ENCODE measurements around the gene B4GALT6. TPM values are rescaled to one million over a fixed set of nuclear protein-coding genes. Genes with fewer than 3 reads are reported as not detected.

Gene B4GALT6
- total RNA-seq, 1 experiment from 2014 or later: 1.4 TPM

GRCh38 chr18:31666055-31666454, 18.3 kb downstream of the B4GALT6 start:
- no TSS peak for BruUV-seq (replicated peaks)

GRCh38 chr18:31664101-31664500, 20.3 kb downstream of the B4GALT6 start:
- ChIA-PET CTCF (no interaction called here), POLR2A (ENCODE audit: unreplicated experiment) (no interaction called here)
- no peaks in the 10 kb centered on the region for H3K27me3 ChIP-seq (ENCODE audit: low read length)
- no peaks in the 10 kb centered on the region for H3K9me2 ChIP-seq (replicated peaks; ENCODE audit: low read length)
- H3K4me3 ChIP-seq (ENCODE audit: low read length): no peak overlapping the region
- H3K36me3 ChIP-seq (ENCODE audit: low read depth, low read length): no peaks in the 10 kb centered on the region
- no peak overlapping the region for H3K9ac ChIP-seq (ENCODE audit: low read length)
- no peaks in the 10 kb centered on the region for H3K9me3 ChIP-seq (ENCODE audit: low read length)
- ATAC-seq (no peak), DNase-seq (no peak)
- no peak overlapping the region for H3K4me2 ChIP-seq (ENCODE audit: low read length)
- H3K27ac ChIP-seq (ENCODE audit: low read length): no peak overlapping the region
- no peaks in the 10 kb centered on the region for H3F3A ChIP-seq (ENCODE audit: low read length, unreplicated experiment)
- no peaks in the 10 kb centered on the region for H4K20me1 ChIP-seq (ENCODE audit: low read length)
- no peak overlapping the region for H2AFZ ChIP-seq (ENCODE audit: low read length)
- no TSS peak for BruUV-seq (replicated peaks)
- TF ChIP-seq EZH2phosphoT487 (IDR thresholded peaks at IDR 0.05; ENCODE audit: borderline replicate concordance, low read length) (no peak), EZH2 (IDR thresholded peaks at IDR 0.05; ENCODE audit: low read length, unreplicated experiment) (no peak), CTCF (conservative IDR thresholded peaks at IDR 0.05; ENCODE audit: low read depth, low read length) (no peak)
- no peaks in the 10 kb centered on the region for H3K79me2 ChIP-seq (ENCODE audit: low read length)
- peaks cover 5% of the 10 kb centered on the region; the same call in 1 of the 2 replicates for H3K4me1 ChIP-seq (ENCODE audit: insufficient read depth, low read length)
- intact Hi-C loops (cut with micrococcal nuclease): no loop called here

More at GRCh38 chr18:31666055-31666454, 18.3 kb downstream of the B4GALT6 start:
- intact Hi-C loops (cut with micrococcal nuclease): no loop called here
- no peak overlapping the region for H3K27ac ChIP-seq (ENCODE audit: low read length)
- no peaks in the 10 kb centered on the region for H4K20me1 ChIP-seq (ENCODE audit: low read length)
- TF ChIP-seq EZH2 (IDR thresholded peaks at IDR 0.05; ENCODE audit: low read length, unreplicated experiment): no peak
- TF ChIP-seq CTCF (conservative IDR thresholded peaks at IDR 0.05; ENCODE audit: low read depth, low read length): no peak
- TF ChIP-seq EZH2phosphoT487 (IDR thresholded peaks at IDR 0.05; ENCODE audit: borderline replicate concordance, low read length): no peak
- no peaks in the 10 kb centered on the region for H3K79me2 ChIP-seq (ENCODE audit: low read length)
- no peak overlapping the region for H3K9ac ChIP-seq (ENCODE audit: low read length)
- DNase-seq (no peak), ATAC-seq (no peak)
- ChIA-PET CTCF (no interaction called here), POLR2A (ENCODE audit: unreplicated experiment) (no interaction called here)
- no peak overlapping the region for H3K4me2 ChIP-seq (ENCODE audit: low read length)
- H3K27me3 ChIP-seq (ENCODE audit: low read length): no peaks in the 10 kb centered on the region
- no peak overlapping the region for H3K4me3 ChIP-seq (ENCODE audit: low read length)
- no peaks in the 10 kb centered on the region for H3K36me3 ChIP-seq (ENCODE audit: low read depth, low read length)
- H3K9me3 ChIP-seq (ENCODE audit: low read length): no peaks in the 10 kb centered on the region
- H3K9me2 ChIP-seq (replicated peaks; ENCODE audit: low read length): no peaks in the 10 kb centered on the region
- H2AFZ ChIP-seq (ENCODE audit: low read length): no peak overlapping the region
- H3K4me1 ChIP-seq (ENCODE audit: insufficient read depth, low read length): peaks cover 5% of the 10 kb centered on the region; the same call in 1 of the 2 replicates
- H3F3A ChIP-seq (ENCODE audit: low read length, unreplicated experiment): no peaks in the 10 kb centered on the region

GRCh38 chr18:31661965-31662364, 22.4 kb downstream of the B4GALT6 start:
- Histone ChIP-seq H3K4me3 (ENCODE audit: low read length) (no peak overlapping the region), H3K79me2 (ENCODE audit: low read length) (no peaks in the 10 kb centered on the region), H3K9me2 (replicated peaks; ENCODE audit: low read length) (no peaks in the 10 kb centered on the region), H3K4me1 (ENCODE audit: insufficient read depth, low read length) (peaks cover 5% of the 10 kb centered on the region; the same call in 1 of the 2 replicates), H3K36me3 (ENCODE audit: low read depth, low read length) (no peaks in the 10 kb centered on the region), H3K27ac (ENCODE audit: low read length) (no peak overlapping the region), H2AFZ (ENCODE audit: low read length) (no peak overlapping the region), H4K20me1 (ENCODE audit: low read length) (no peaks in the 10 kb centered on the region), H3K4me2 (ENCODE audit: low read length) (no peak overlapping the region), H3K9me3 (ENCODE audit: low read length) (no peaks in the 10 kb centered on the region), H3K9ac (ENCODE audit: low read length) (no peak overlapping the region), H3F3A (ENCODE audit: low read length, unreplicated experiment) (no peaks in the 10 kb centered on the region), H3K27me3 (ENCODE audit: low read length) (no peaks in the 10 kb centered on the region)
- intact Hi-C loops (cut with micrococcal nuclease): no loop called here
- ATAC-seq (peak; percentile 93), DNase-seq (peak; percentile 68)
- ChIA-PET CTCF (no interaction called here), POLR2A (ENCODE audit: unreplicated experiment) (no interaction called here)
- TF ChIP-seq CTCF (conservative IDR thresholded peaks at IDR 0.05; ENCODE audit: low read depth, low read length) (no peak), EZH2 (IDR thresholded peaks at IDR 0.05; ENCODE audit: low read length, unreplicated experiment) (no peak), EZH2phosphoT487 (IDR thresholded peaks at IDR 0.05; ENCODE audit: borderline replicate concordance, low read length) (no peak)
- BruUV-seq (replicated peaks): no TSS peak

Measured in PC-3 (cell line).